Keratinocyte (primary cell): ENCODE measurements around the gene ZNF598.

ENCODE experiments used
- EZH2 ChIP-seq: IDR thresholded peaks from one replicate; pipeline ENCODE4 v1.6.1; 2012; ENCODE audit warnings: inconsistent platforms, mild to moderate bottlenecking, low read length, moderate library complexity
- TF ChIP-seq, protein P1 (sequence below), 3 experiments: IDR thresholded peaks in 1 of 3; conservative IDR thresholded peaks in 1 of 3; optimal IDR thresholded peaks in 1 of 3; 2 replicates in 2 of 3; 3 replicates in 1 of 3; pipeline versions ENCODE3 to v1.5.1; 2011; ENCODE audit warnings: low read length in 3 of 3, mild to moderate bottlenecking in 3 of 3, moderate library complexity in 2 of 3, control low read depth in 1 of 3, inconsistent platforms in 1 of 3; ENCODE audit not compliant: insufficient read depth in 2 of 3; ENCODE audit errors: extremely low read depth in 1 of 3

DNA sequence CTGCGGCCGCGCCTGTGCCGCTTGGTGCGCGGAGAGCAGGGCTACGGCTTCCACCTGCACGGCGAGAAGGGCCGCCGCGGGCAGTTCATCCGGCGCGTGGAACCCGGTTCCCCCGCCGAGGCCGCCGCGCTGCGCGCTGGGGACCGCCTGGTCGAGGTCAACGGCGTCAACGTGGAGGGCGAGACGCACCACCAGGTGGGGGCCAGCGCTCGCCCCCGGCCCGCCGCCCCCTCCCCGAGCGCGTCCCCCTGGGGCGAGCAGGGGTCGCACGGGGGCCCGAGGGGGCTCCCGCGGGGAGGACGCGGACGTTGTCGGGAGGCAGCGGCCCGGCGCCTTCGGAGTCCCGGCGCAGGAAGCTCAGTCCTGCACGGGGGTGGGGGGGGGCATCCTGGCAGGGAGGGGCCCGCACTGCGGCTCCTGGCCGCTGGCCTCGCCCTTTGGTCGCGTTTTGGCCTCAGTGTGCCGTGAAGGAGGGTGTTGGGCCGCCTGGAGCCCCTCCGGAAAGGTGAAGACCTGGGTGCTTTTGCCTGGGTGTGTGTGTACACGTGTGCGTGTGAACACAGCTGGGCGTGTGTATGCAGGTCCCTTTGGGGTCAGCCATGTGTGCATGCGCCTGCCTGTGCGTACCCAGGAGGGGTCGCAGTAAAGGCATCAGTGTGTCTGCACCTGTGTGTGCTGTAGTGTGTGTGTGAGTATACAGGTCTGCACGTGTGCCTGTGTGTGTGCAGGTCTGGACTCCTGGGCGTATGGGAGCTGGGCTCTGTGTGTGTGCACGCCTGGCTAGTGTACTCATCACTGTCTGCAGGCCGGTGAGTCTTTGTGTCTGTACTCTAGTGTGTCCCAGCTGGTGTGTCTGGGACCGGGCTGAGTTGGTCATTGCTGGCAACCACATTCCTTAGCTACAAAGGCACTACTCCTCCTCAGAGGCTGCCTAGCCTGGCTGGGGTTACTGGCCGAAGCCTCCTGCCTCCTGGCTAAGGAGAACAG lies 17.7 kb upstream of the ZNF598 start:
- TF ChIP-seq, protein P1, sequence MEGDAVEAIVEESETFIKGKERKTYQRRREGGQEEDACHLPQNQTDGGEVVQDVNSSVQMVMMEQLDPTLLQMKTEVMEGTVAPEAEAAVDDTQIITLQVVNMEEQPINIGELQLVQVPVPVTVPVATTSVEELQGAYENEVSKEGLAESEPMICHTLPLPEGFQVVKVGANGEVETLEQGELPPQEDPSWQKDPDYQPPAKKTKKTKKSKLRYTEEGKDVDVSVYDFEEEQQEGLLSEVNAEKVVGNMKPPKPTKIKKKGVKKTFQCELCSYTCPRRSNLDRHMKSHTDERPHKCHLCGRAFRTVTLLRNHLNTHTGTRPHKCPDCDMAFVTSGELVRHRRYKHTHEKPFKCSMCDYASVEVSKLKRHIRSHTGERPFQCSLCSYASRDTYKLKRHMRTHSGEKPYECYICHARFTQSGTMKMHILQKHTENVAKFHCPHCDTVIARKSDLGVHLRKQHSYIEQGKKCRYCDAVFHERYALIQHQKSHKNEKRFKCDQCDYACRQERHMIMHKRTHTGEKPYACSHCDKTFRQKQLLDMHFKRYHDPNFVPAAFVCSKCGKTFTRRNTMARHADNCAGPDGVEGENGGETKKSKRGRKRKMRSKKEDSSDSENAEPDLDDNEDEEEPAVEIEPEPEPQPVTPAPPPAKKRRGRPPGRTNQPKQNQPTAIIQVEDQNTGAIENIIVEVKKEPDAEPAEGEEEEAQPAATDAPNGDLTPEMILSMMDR (optimal IDR thresholded peaks at IDR 0.05 in 1 of 3, IDR thresholded peaks at IDR 0.05 in 1 of 3, conservative IDR thresholded peaks at IDR 0.05 in 1 of 3; ENCODE audit: extremely low read depth in 1 of 3, insufficient read depth in 2 of 3, low read length in 3 of 3) = peak in 1 of 3 experiments; percentile 38
- no peak for TF ChIP-seq EZH2
